A673 (cell line): Measurements from ENCODE around the gene MRPS12.

Source experiments
- EZH2 ChIP-seq: fragments of 200-600 bp; sonication (generic); IDR thresholded peaks from 2 replicates; pipeline ENCODE4 v1.6.1; 2017; ENCODE audit warnings: borderline replicate concordance, low read depth, mild to moderate bottlenecking, mixed read lengths, antibody characterized with exemption, low read length; ENCODE audit not compliant: poor library complexity, severe bottlenecking
- TF ChIP-seq, protein P1 (sequence below): fragments of 300-800, 200-600 bp; sonication (generic); conservative IDR thresholded peaks from 2 replicates; pipeline ENCODE4 v1.5.1; 2017; ENCODE audit warnings: low read depth, mild to moderate bottlenecking, antibody characterized with exemption, low read length, moderate library complexity, mixed read lengths

DNA sequence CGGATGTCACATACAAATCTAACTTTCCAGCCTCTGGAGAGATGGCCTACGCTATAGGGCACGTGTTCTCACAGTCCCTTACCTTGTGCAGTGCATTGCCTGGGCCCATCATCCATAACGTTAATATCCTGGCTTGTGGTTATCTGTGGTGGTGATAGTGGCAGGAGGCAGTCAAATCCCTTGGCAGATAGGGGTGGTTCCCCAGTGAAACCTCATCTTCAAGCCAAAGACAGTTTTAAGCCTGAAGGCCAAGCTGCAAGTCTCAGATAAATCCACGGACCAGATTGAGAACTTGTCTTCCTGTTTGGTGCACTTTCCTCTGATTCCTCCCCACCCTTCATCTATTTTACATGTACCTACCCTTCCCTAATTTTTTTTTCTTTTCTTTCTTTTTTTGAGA is 49.1 kb downstream of the MRPS12 start:
- no peak for TF ChIP-seq EZH2
- TF ChIP-seq, protein P1, sequence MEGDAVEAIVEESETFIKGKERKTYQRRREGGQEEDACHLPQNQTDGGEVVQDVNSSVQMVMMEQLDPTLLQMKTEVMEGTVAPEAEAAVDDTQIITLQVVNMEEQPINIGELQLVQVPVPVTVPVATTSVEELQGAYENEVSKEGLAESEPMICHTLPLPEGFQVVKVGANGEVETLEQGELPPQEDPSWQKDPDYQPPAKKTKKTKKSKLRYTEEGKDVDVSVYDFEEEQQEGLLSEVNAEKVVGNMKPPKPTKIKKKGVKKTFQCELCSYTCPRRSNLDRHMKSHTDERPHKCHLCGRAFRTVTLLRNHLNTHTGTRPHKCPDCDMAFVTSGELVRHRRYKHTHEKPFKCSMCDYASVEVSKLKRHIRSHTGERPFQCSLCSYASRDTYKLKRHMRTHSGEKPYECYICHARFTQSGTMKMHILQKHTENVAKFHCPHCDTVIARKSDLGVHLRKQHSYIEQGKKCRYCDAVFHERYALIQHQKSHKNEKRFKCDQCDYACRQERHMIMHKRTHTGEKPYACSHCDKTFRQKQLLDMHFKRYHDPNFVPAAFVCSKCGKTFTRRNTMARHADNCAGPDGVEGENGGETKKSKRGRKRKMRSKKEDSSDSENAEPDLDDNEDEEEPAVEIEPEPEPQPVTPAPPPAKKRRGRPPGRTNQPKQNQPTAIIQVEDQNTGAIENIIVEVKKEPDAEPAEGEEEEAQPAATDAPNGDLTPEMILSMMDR: no peak
